Occipital lobe (tissue), 2 donors: Measurements from ENCODE around the gene LPIN1. TPM values are rescaled to one million over a fixed set of nuclear protein-coding genes. Genes with fewer than 3 reads are reported as not detected.
A peak's percentile ranks its signal among the peaks of the same experiment; 100 is the strongest.

Experiments
- DNase-seq: peaks from one replicate; lab custom pipeline; 2025; lab: John Stamatoyannopoulos, UW
- total RNA-seq: library from RNA; depleted of rRNA; stranded (reverse); fragments of >200 nt; gene quantifications from one replicate; pipeline ENCODE4 v1.2.3, GENCODE V29; 2014

LPIN1 gene
- total RNA-seq, 1 donor from 2014 or later = 26.7 TPM

GRCh38 chr2:11784747-11785610, 38.5 kb downstream of the LPIN1 start:
- DNase-seq = peak; percentile 58

DNA sequence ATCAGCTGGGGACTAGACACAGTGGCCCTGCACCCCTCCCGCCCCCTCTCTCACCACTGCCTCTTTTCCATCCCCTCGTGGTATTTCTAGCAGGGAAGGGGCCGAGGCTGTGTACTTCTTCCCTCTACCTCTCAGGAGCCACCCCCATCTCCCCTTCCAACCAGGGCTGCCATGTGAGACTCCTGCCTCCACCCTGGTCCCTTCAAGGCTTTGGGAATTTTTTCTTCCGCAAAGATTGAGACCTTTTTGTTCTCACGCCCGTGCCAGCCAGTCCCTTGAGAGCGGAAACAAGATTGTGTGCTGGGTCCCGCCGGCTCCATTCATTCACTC, 39.1 kb downstream of the LPIN1 start:
- no peak for DNase-seq

DNA sequence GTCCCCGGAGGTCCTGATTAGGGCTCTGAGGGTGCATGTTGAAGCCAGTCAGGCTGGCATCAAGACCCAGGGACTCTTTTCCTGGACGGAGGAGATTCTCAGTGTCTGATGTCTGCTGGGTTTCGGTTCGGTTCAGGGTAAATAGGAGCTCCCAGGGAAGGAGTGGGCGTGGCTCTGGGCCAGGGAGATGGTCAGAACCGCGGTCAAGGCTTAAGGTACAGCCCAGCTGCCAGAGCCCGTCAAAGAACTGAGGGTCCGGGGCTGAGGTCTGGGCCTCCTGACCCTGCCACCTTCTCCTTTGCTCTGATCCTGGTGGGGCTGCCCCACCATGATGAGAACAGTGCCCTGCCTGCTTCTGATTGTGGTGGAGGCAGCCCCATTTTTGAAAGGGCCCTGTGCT, 39.8 kb downstream of the LPIN1 start:
- DNase-seq = no peak

- DNase-seq = no peak
These were observed 40.2 kb downstream of the LPIN1 start for GRCh38 chr2:11786592-11786991.

- no peak for DNase-seq
These were observed 41.6 kb downstream of the LPIN1 start for GRCh38 chr2:11787991-11788390.

- no peak for DNase-seq
These were observed 42.2 kb downstream of the LPIN1 start for GRCh38 chr2:11788461-11789124.

DNA sequence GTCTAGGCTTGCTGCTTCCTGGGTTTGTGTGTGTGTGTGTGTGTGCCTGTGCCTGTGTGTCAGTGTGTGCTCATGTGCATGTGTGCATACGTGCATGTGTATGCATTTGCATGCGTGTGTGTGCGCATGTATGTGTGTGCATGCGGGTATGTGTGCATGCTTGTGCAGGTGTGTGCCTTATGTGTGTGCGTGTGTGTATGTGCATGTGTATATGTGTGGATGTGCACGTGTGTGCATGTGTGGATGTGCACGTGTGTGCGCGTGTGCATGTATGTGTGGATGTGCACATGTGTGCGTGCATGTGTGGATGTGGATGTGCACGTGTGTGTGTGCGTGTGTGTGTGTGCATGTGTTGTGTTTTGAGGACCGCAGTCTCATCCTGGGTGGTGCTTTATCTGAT, 42.8 kb downstream of the LPIN1 start:
- DNase-seq = no peak

- no peak for DNase-seq
These were observed 43.8 kb downstream of the LPIN1 start for GRCh38 chr2:11790228-11790627.

- no peak for DNase-seq
These were observed 49.2 kb downstream of the LPIN1 start for GRCh38 chr2:11795590-11795989.

GRCh38 chr2:11796190-11797171, 50.0 kb downstream of the LPIN1 start:
- no peak for DNase-seq

DNA sequence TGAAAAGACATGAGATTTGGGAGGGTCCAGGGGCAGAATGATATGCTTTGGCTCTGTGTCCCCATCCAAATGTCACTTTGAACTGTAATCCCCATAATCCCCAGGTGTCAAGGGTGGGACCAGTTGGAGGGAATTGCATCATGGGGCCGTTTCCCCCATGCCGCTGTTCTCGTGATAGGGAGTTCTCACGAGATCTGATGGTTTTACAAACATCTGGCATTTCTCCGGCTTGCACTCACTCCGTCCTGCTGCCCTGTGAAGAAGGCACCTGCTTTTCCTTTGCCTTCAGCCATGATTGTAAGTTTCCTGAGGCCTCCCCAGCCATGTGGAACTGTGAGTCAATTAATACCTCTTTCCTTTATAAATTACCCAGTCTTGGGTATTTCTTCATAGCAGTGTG, 51.4 kb downstream of the LPIN1 start:
- DNase-seq = no peak

DNA sequence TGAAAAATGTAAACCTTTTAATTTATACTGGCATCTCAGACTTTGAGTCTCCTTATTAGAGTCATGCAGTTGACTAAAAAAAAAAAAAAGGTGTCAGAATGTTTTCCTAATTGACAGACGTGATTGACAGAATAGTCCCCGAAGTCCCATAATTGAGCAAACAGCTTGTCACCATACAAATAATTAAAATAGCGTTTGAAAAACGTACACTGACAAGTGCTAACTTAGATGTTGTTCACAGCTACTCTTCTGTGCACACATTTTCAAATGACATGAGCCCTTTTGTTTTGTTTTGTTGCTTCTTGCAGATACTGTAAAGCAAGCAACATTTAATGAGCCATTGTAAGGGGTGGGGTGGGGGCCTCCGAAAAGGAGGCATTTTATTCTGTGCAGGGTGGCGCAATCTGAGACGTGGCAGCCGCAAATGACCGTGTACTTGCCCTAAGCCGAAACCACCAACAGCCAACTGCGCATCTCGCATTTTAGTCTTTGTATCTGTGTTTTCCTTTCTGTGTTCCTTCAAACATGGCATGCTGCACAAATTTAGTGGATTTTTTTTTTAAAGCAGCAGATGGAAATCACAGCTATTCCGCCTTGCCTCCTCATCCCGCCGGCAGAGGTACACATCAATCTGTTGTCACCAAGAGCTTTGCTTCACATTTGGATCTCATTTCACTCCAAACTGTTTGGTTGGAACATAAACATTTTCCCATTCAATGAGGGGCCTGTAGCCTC, 52.4 kb downstream of the LPIN1 start:
- no peak for DNase-seq

DNA sequence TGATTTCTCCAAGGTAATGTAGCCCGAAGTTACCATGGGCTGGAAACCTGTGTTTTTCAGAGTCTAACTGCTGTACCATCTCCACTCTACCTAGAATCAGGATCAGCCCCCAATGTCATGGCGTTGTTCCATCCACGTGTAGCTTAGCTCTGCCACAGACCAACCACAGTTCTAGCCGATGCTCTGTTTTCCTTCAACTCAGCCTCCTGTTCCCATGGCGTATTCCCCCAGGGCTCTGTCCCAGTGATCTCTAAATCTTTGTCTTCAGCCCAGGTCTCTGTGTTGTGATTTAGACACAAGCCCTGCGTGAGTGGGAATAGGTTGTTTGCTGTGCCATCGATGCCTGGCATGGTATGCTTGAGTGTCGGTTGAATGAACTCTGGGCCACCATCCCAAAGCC, 53.4 kb downstream of the LPIN1 start:
- no peak for DNase-seq

DNA sequence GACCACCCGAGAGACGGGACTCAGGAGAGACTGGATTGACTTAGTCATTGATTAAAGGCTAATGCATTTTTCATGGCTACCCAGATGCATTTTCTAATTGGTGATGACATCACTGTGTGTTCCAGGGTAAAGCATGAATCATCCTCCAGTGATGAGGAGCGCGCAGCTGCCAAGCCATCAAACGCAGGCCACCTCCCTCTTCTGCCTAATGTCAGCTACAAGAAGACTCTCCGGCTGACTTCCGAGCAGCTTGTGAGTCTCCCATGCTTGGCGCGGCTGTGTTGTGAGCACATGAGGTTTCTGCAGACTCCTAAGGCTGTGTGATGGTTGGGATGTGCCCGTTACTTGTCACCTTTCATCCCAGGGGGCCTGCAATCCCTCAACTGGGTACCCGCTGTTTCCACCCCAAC, 56.4 kb downstream of the LPIN1 start:
- DNase-seq = peak; percentile 32

- no peak for DNase-seq
These were observed 58.6 kb downstream of the LPIN1 start for GRCh38 chr2:11805024-11805423.

GRCh38 chr2:11805920-11806319, 59.5 kb downstream of the LPIN1 start:
- DNase-seq = no peak

DNA sequence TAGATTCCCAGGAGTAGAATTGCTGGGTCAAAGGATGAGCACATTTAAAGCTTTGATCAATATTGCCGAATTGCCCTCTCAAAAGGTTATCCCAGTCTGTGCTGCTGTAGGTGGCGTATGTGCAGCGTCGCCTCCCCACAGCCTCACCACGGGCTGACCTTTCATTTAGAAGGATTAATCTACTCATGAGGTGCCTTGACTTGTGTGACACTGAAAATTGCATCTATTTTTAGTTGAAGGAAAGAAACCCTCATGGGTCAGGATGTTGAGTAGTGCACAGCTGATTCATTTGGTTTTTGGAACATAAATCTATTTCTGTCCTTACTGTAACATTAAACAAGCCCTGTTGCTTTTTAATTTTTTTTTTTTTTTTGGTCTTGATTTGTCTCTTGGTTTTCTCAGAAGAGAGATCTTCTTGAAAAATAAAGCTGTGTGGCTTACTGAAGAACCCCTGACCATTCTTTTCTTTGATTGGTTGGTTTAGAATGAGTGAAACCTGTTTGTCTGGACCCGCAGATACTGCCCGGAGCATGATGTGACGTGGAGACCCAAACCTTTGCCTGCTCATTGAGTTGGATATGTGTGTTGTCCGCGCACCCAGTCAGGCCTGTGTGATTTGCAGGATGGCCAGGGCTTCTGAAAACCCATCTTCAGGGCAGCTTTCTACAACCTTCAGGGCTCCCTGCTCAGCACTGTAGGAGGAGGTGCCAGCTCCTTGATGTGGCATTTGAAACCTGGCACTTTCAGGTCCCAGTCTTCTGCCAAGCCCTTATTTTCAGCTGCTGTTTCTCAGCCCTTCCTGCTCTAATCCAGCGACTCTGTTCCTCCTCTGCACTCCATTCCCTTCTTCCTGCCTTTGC, 61.0 kb downstream of the LPIN1 start:
- DNase-seq = no peak

- no peak for DNase-seq
These were observed 61.6 kb downstream of the LPIN1 start for GRCh38 chr2:11808016-11808400.

DNA sequence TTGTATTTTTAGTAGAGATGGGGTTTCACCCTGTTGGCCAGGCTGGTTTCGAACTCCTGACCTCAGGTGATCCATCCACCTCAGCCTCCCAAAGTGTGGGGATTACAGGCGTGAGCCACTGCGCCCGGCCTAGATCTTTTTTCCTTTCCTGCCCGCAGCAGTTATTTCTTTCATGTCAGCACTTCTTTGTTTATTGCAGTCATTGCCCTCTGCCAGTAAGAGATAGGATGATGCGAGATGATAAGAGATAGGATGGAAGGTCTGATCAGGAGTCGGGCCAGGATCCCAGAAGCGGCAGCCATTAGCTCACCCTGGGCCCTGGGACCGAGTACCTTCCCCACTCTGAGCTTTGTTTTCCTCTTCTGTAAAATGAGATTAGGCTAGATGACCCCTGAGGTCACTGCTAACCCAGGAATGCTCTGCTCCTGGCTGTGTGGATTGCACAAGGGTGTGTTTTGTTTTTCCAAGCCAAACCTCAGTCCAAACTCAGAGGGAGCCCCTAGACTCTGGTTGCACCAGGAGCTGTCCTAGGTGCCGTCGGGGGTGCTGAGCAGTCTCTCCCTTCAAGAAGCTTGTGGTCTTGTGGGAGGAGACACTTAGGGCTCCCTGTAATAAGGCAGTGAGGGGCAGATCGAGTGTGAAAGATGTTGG, 63.3 kb downstream of the LPIN1 start:
- DNase-seq = no peak
